ENCODE data around the gene IQCH. TPM values are rescaled to one million over a fixed set of nuclear protein-coding genes. Genes with fewer than 3 reads are reported as not detected.

IQCH gene
- total and polyA plus RNA-seq, 9 of the 15 experiments (the other 6 are each of a cell fraction or from before 2014, with no cell fraction given), result 1.8 to 3.9 (median 2.7) TPM

DNA sequence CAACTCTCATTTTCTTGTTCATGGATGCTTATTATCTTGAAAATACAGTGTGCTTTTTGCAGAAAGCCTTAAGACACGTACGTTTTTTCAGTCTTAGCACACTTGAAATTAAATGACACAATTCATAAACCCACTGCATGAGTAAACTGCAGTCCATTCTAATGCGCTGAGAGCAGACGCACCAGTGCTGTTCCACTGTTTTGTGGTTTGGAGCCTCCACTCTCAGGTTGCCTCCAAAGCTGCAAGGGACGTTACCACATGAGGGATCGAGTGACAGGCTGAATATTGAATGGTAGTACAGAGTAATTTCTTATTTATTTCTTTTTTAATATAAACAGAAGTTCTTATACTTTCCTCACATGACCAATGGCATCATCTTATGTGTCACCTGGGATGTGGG lies 12.3 kb downstream of the IQCH start:
- Histone ChIP-seq H3K79me2 (ENCODE audit: control insufficient read depth, insufficient read depth, low read length) (no peaks in the 10 kb centered on the region), H3K27me3 (ENCODE audit: control insufficient read depth in 2 of 2, insufficient read depth in 2 of 2, low read length in 2 of 2) (no peaks in the 10 kb centered on the region), H3K36me3 (ENCODE audit: control insufficient read depth, insufficient read depth, low read length) (no peaks in the 10 kb centered on the region), H2AFZ (ENCODE audit: low read depth, low read length) (no peak overlapping the region), H4K20me1 (replicated peaks; ENCODE audit: control insufficient read depth, insufficient read depth, low read length) (no peaks in the 10 kb centered on the region), H3K4me2 (ENCODE audit: insufficient read depth, low read length) (no peak overlapping the region), H3K27ac (ENCODE audit: extremely low read depth, low read depth, low read length) (no peak overlapping the region), H3K4me3 (no peak overlapping the region), H3K9ac (ENCODE audit: insufficient read depth in 1 of 2, low read depth in 2 of 2, low read length in 2 of 2) (no peak overlapping the region), H3K9me3 (replicated peaks; ENCODE audit: control insufficient read depth, insufficient read depth, low read depth, low read length) (no peaks in the 10 kb centered on the region), H3K9me1 (ENCODE audit: control insufficient read depth, insufficient read depth, low read length) (no peaks in the 10 kb centered on the region), H3K4me1 (replicated peaks in 1 of 2; ENCODE audit: control insufficient read depth in 2 of 2, insufficient read depth in 2 of 2, low read length in 2 of 2) (peaks cover 0 to 9% of the 10 kb centered on the region in 2 experiments; a peak in 2 of 5 replicates)
- WGBS (ENCODE audit: insufficient coverage, low coverage, missing lambda C conversion rate), result 48% methylated on average over 6 of the region's 6 CpGs
- BruUV-seq (replicated peaks), result no TSS peak
- CTCF ChIA-PET (ENCODE audit: low intra/inter-chr PET ratio), result no interaction called here
- no peak for FAIRE-seq
- intact Hi-C loops (cut with micrococcal nuclease) (no loop called here), in situ Hi-C loops (cut with MboI) (no loop called here)
- POLR2A ChIA-PET, result interaction anchor here (0.7 kb wide), 1 partner anchor 74 kb away, joined by 3 read pairs; no protein-coding TSS in a partner anchor
- DNase-seq (ENCODE audit: extremely low read depth in 1 of 4, low spot score in 3 of 4), result no peak
- no peak for ATAC-seq
- TF ChIP-seq, protein P1, sequence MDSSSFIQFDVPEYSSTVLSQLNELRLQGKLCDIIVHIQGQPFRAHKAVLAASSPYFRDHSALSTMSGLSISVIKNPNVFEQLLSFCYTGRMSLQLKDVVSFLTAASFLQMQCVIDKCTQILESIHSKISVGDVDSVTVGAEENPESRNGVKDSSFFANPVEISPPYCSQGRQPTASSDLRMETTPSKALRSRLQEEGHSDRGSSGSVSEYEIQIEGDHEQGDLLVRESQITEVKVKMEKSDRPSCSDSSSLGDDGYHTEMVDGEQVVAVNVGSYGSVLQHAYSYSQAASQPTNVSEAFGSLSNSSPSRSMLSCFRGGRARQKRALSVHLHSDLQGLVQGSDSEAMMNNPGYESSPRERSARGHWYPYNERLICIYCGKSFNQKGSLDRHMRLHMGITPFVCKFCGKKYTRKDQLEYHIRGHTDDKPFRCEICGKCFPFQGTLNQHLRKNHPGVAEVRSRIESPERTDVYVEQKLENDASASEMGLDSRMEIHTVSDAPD (CRISPR knock-in tag; IDR thresholded peaks at IDR 0.05), result no peak
- TF ChIP-seq ZNF551 (CRISPR knock-in tag; IDR thresholded peaks at IDR 0.05) (no peak), ZNF507 (tag; conservative IDR thresholded peaks at IDR 0.05) (no peak), ZNF124 (CRISPR knock-in tag; IDR thresholded peaks at IDR 0.05) (no peak), RAD51 (IDR thresholded peaks at IDR 0.05; ENCODE audit: borderline replicate concordance, low read depth) (no peak), NR2F6 (CRISPR knock-in tag; IDR thresholded peaks at IDR 0.05) (no peak), ZNF282 (CRISPR knock-in tag; IDR thresholded peaks at IDR 0.05) (no peak), RBM15 (IDR thresholded peaks at IDR 0.05; ENCODE audit: insufficient read depth, low read length) (no peak), CCAR2 (IDR thresholded peaks at IDR 0.05; ENCODE audit: low read depth, low read length) (no peak), SP2 (IDR thresholded peaks at IDR 0.05; ENCODE audit: extremely low read depth, low read depth, low read length, poor library complexity, severe bottlenecking) (no peak), THRAP3 (IDR thresholded peaks at IDR 0.05; ENCODE audit: borderline replicate concordance) (no peak)
- TF ChIP-seq, protein P2, sequence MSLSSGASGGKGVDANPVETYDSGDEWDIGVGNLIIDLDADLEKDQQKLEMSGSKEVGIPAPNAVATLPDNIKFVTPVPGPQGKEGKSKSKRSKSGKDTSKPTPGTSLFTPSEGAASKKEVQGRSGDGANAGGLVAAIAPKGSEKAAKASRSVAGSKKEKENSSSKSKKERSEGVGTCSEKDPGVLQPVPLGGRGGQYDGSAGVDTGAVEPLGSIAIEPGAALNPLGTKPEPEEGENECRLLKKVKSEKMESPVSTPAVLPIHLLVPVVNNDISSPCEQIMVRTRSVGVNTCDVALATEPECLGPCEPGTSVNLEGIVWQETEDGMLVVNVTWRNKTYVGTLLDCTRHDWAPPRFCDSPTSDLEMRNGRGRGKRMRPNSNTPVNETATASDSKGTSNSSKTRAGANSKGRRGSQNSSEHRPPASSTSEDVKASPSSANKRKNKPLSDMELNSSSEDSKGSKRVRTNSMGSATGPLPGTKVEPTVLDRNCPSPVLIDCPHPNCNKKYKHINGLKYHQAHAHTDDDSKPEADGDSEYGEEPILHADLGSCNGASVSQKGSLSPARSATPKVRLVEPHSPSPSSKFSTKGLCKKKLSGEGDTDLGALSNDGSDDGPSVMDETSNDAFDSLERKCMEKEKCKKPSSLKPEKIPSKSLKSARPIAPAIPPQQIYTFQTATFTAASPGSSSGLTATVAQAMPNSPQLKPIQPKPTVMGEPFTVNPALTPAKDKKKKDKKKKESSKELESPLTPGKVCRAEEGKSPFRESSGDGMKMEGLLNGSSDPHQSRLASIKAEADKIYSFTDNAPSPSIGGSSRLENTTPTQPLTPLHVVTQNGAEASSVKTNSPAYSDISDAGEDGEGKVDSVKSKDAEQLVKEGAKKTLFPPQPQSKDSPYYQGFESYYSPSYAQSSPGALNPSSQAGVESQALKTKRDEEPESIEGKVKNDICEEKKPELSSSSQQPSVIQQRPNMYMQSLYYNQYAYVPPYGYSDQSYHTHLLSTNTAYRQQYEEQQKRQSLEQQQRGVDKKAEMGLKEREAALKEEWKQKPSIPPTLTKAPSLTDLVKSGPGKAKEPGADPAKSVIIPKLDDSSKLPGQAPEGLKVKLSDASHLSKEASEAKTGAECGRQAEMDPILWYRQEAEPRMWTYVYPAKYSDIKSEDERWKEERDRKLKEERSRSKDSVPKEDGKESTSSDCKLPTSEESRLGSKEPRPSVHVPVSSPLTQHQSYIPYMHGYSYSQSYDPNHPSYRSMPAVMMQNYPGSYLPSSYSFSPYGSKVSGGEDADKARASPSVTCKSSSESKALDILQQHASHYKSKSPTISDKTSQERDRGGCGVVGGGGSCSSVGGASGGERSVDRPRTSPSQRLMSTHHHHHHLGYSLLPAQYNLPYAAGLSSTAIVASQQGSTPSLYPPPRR (CRISPR knock-in tag; IDR thresholded peaks at IDR 0.05; ENCODE audit: borderline replicate concordance), result no peak
- TF ChIP-seq, protein P3, sequence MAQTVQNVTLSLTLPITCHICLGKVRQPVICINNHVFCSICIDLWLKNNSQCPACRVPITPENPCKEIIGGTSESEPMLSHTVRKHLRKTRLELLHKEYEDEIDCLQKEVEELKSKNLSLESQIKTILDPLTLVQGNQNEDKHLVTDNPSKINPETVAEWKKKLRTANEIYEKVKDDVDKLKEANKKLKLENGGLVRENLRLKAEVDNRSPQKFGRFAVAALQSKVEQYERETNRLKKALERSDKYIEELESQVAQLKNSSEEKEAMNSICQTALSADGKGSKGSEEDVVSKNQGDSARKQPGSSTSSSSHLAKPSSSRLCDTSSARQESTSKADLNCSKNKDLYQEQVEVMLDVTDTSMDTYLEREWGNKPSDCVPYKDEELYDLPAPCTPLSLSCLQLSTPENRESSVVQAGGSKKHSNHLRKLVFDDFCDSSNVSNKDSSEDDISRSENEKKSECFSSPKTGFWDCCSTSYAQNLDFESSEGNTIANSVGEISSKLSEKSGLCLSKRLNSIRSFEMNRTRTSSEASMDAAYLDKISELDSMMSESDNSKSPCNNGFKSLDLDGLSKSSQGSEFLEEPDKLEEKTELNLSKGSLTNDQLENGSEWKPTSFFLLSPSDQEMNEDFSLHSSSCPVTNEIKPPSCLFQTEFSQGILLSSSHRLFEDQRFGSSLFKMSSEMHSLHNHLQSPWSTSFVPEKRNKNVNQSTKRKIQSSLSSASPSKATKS (CRISPR knock-in tag; IDR thresholded peaks at IDR 0.05), result no peak
- TF ChIP-seq, protein P4, sequence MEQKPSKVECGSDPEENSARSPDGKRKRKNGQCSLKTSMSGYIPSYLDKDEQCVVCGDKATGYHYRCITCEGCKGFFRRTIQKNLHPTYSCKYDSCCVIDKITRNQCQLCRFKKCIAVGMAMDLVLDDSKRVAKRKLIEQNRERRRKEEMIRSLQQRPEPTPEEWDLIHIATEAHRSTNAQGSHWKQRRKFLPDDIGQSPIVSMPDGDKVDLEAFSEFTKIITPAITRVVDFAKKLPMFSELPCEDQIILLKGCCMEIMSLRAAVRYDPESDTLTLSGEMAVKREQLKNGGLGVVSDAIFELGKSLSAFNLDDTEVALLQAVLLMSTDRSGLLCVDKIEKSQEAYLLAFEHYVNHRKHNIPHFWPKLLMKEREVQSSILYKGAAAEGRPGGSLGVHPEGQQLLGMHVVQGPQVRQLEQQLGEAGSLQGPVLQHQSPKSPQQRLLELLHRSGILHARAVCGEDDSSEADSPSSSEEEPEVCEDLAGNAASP (IDR thresholded peaks at IDR 0.05), result no peak

Data from K562 (cell line).